Posterior vena cava (tissue), 2 donors: ENCODE results near the gene TMEM150C. TPM values are rescaled to one million over a fixed set of nuclear protein-coding genes. Genes with fewer than 3 reads are reported as not detected.

Experiments used
- DNase-seq: peaks from one replicate; pipeline ENCODE4 v3.0.0-alpha.2; 2020; ENCODE audit warnings: low spot score
- intact Hi-C, 2 donors: fragments of 100-400 bp; cut with DNase I; formaldehyde crosslinking; loops; one replicate each; pipeline versions ENCODE4 v1.14.1 to v1.14.2; 2022 to 2023
- total RNA-seq, 2 donors: library from RNA; stranded (reverse); fragmentation: NEBNext Ultra II Directional; extraction: Animal tissue kit (Norgen Biotek cat#: 25700); gene quantifications; one replicate each; pipeline ENCODE4 v1.2.1, GENCODE V29; 2021
- donor health status: DM: yes; HTN: yes; CAD: no.
- donor health status: DM: yes; HTN: yes; CAD: no.

Gene TMEM150C
- total RNA-seq, 2 donors from 2014 or later: 6.9 to 9.7 TPM

DNA sequence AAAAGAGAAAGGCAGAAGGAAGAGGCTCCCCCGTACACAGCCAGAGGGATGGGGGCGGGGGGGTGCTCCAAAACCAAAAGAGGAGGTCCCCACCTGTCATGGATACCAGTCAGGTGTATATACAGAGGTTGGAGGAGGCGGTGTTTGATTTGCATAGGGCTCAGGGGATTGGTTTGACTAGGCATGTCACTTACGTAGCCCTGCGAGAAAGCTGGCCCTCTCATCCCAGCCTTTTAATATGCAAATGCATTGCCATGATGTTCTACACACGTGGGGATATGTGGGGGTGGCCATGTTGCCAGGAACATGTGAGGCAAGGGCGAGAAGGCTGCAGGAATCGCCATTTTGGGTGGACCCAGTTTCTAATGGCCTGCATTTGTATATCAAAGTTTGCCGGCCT, 38.6 kb downstream of the TMEM150C start:
- no peak for DNase-seq
- intact Hi-C loops: no loop called here

- no peak for DNase-seq
- intact Hi-C loops: no loop called here
Measured at GRCh38 chr4:82522472-82522871, 39.3 kb downstream of the TMEM150C start.

GRCh38 chr4:82521283-82521682, 40.5 kb downstream of the TMEM150C start:
- intact Hi-C loops: no loop called here
- no peak for DNase-seq

GRCh38 chr4:82519776-82520175, 42.0 kb downstream of the TMEM150C start:
- DNase-seq: no peak
- intact Hi-C loops: no loop called here

- intact Hi-C loops: no loop called here
- no peak for DNase-seq
Measured at GRCh38 chr4:82519072-82519471, 42.7 kb downstream of the TMEM150C start.

GRCh38 chr4:82517043-82517442, 44.7 kb downstream of the TMEM150C start:
- DNase-seq: no peak
- intact Hi-C loops: no loop called here

DNA sequence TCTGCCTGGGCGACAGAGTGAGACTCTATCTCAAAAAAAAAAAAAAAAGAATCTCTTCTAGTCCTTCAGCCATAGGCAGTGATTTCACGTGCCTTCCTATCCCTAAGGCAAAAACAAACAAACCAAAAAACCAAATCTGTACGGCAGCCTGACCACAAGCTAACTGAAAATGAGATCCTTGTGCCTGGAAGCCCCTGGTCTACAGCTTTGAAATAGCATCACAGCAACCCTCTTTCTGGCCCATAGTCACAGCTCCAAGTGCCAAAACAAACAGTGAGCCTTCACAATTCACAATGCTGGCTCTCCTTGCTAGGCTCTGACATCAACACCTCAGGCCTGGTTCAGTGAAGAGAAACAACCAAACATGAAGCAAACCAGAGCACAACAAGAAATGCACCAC, 46.1 kb downstream of the TMEM150C start:
- DNase-seq: no peak
- intact Hi-C loops: no loop called here

GRCh38 chr4:82513382-82513781, 48.4 kb downstream of the TMEM150C start:
- no peak for DNase-seq

GRCh38 chr4:82510216-82510615, 51.6 kb downstream of the TMEM150C start:
- no peak for DNase-seq
- intact Hi-C loops: no loop called here

More at GRCh38 chr4:82513382-82513781, 48.4 kb downstream of the TMEM150C start:
- intact Hi-C loops: no loop called here

DNA sequence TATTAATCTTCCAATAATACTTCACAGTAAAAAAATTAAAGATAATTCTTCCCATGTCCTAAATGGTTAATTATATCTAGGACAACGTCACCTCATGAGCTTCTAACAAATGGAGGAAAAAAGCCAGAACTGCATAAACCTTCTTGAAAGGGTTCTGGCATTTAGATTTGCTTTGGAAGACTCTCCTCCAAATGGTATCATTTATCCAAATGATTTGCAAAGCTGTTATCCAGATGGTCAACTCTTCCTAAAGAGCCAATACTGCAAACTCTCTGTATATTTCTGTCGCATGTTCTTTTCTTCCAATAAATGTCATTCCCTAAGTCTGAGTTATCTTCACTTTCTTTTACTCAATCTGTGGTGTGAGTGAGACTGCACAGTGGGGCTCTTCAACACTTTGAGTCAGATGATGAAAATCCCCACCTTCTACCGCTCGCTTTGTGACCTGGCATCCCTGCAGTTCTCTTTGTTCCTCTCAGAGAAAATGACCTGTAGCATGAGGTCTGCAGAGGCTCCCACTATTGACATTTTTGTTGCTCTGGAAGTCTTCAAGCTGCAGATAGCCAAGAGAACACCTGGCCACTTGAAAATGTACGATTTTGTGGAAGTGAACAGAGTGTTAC, 52.9 kb downstream of the TMEM150C start:
- intact Hi-C loops: no loop called here
- no peak for DNase-seq

DNA sequence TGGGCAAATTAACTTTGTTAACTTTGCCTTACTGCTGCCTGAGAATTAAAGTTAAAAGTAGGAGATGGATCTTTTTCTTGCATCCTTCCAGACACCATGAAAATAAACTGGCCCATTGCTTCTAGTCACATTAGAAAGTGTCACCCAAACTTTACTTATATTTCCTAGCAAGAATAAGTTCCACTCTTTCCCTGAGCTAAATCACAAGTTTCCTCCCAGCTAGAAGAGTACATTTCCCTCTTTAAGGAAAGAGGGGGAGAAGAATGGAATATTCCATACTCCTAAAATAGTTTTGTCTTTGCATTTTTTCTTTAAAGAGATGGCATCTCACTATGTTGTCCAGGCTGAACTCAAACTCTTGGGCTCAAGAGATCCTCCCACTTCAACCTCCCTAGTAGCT, 53.8 kb downstream of the TMEM150C start:
- DNase-seq: no peak
- intact Hi-C loops: no loop called here

- intact Hi-C loops: no loop called here
Measured at GRCh38 chr4:82501154-82501442, 60.7 kb downstream of the TMEM150C start.

GRCh38 chr4:82500435-82501153, 61.2 kb downstream of the TMEM150C start:
- intact Hi-C loops: no loop called here
- no peak for DNase-seq

More at GRCh38 chr4:82501154-82501442, 60.7 kb downstream of the TMEM150C start:
- no peak for DNase-seq

- intact Hi-C loops: no loop called here
- no peak for DNase-seq
Measured at GRCh38 chr4:82499738-82500434, 61.9 kb downstream of the TMEM150C start.

DNA sequence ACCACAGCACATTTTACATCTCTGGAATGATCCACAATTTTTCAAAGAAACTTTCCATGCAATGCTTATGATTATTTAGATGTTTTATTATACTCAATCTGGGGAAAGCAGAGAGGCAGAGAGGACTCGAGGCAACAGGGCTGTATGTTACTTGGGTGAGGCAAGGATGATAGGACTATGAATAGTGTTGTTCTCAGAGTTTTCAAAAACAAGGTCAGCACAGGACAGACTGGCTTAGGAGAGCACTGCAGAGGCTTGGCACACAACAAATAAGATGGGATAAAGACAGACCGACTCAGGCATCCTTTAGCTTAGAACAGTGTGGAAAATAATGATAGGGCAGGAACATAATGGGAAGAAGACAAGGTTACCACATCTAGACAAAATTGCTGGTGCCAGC, 65.4 kb downstream of the TMEM150C start:
- intact Hi-C loops: no loop called here

DNA sequence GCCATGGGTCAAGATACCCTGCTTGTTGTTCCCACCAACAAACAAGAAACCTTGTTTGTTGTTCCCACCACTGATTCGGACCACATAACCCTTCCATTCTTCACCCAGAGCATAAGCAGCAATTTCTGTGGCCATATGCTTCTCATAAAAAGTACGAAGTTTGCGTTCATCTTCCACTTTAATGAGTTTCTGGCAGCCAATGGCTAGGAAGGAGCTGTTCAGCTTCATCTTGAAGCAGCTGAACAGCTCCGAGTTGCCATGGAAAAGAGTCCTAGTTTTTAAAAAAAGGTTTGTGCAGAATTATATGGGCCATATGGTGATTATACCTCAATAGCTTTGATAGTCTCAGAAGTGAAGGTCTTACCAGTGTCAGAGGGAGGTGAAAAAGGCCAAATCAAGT, 66.1 kb downstream of the TMEM150C start:
- intact Hi-C loops: no loop called here
- DNase-seq: no peak

More for the DNA sequence above, 65.4 kb downstream of the TMEM150C start:
- DNase-seq: no peak

DNA sequence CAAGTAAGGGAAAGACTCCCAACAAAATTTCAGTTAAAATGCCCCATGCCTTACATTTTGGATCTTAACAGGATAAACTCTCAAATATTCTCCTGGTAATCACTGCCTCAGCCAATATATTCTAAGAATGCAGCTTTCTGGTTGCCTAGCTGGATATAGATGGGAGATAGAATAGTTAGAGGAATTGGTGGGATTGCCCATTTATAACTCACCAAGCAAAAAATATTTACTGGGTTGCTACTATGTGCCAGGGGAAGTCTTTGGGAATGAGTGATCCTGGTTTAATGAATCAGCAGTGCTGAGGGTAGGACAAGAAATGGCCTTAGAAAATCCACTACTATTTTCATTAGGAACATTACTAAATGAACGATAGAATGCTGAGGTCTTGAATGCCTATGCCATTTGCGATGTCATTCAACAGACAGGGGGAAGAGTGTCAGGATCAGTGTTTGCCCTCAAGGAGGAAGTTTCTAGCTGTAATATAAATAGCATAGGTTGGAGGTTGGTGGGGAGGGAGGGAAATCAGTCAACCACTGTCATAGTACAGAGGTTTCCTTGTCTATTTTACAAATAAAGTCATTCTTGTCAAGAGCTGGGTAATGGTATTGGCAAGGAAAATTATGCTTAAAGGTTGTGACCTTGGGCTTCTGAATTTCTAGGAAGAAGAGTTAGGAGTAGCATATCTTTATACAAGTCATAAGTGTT, 67.9 kb downstream of the TMEM150C start:
- DNase-seq: no peak
- intact Hi-C loops: no loop called here

GRCh38 chr4:82491251-82491960, 70.4 kb downstream of the TMEM150C start:
- intact Hi-C loops: no loop called here
- no peak for DNase-seq

DNA sequence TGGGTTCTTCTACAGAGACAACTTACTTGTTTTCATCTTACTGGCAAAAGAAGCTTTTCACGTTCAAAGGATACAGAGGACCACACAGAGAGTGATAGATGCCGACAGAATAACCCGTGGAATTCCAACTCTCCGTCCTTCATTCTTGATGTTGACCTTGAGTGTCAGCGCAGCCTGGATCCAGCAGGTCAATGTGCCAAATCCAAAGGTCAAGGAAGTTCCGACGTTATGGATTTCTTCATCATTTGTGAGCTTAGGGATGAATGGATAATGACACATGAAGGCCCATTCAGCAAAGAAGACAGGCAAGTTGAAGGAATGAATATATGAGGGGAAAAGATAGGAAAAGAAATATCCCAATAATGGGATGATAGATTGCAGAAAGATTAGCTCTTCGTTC, 71.8 kb downstream of the TMEM150C start:
- intact Hi-C loops: no loop called here
- no peak for DNase-seq

DNA sequence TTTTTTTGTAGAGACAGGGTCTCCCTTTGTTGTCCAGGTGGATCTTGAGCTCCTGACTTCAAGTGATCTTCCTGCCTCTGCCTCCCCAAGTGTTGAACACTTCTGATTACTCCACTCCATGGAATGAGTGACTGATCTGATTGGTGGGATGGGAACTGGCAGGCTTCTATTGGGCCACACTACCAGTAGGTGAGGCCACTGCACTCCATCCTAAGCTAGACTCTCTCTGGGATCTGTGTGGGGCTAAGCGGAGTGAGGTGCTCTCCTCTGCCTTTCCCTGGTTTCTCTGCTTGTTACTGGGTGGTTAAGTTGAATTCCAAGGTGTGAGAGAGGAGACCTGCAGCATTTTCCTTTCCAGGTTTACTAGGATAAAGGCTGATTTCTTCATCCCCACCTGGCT, 72.7 kb downstream of the TMEM150C start:
- intact Hi-C loops: no loop called here
- DNase-seq: no peak
